ENCODE measurements around the gene ADGRB2. TPM values are rescaled to one million over a fixed set of nuclear protein-coding genes. Genes with fewer than 3 reads are reported as not detected.

ADGRB2 gene
- total and polyA plus RNA-seq, 2 of the 4 experiments (the other 2 are of a cell fraction), result 2.2 to 11.9 TPM

DNA sequence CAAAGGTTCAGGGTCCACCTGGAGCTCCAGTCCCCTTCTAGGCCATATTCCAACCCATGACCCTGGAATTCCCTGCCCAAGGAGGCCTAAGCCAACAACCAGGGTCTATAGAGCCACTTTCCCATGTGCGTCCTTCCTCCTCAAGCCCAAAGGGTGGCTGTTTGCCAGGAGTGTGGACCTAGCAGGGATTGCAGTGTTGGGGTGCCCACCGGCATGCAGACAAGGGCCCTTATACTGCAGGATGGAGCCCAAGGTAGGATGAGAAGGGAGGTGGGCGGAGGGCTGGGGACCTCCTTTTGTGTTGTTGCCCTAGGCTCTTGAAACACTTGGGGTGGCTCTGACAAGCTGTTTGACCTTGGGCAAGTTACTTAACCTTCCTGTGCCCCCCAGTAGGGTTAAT lies 19.7 kb upstream of the ADGRB2 start:
- Histone ChIP-seq H3K4me1 (ENCODE audit: control insufficient read depth, insufficient read depth, low read length) (peaks cover 10% of the 10 kb centered on the region), H4K20me1 (ENCODE audit: insufficient read depth, low read length) (no peaks in the 10 kb centered on the region), H3K23ac (ENCODE audit: low read depth, low read length) (no peak overlapping the region), H2BK15ac (ENCODE audit: low read depth, low read length) (no peak overlapping the region), H3K79me1 (ENCODE audit: low read depth in 1 of 2, low read length in 2 of 2) (peaks cover 0 to 9% of the 10 kb centered on the region in 2 experiments; a peak in 2 of 4 replicates), H3K14ac (replicated peaks; ENCODE audit: low read depth, low read length) (no peak overlapping the region), H3K18ac (ENCODE audit: low read depth, low read length) (no peak overlapping the region), H3K9me3 (ENCODE audit: control insufficient read depth, insufficient read depth, low read length) (no peaks in the 10 kb centered on the region), H3K4me2 (ENCODE audit: low read depth, low read length) (no peak overlapping the region), H2AFZ (replicated peaks; ENCODE audit: low read length, poor library complexity) (no peak overlapping the region), H4K91ac (ENCODE audit: insufficient read depth, low read depth, low read length) (no peak overlapping the region), H2AK5ac (ENCODE audit: low read depth, low read length) (no peak overlapping the region), H4K5ac (ENCODE audit: low read depth, low read length) (no peak overlapping the region), H3K9me1 (ENCODE audit: insufficient read depth, low read length) (peaks cover 9% of the 10 kb centered on the region), H2AK9ac (replicated peaks; ENCODE audit: low read depth, low read length, poor library complexity) (no peak overlapping the region), H3K56ac (ENCODE audit: extremely low read depth, insufficient read depth, low read length) (no peak overlapping the region), H3K4ac (ENCODE audit: low read depth, low read length) (no peak overlapping the region), H2BK20ac (ENCODE audit: low read depth, low read length) (no peak overlapping the region), H3K27me3 (ENCODE audit: control insufficient read depth, insufficient read depth, low read length) (no peaks in the 10 kb centered on the region), H3K36me3 (ENCODE audit: control insufficient read depth, insufficient read depth, low read length) (no peaks in the 10 kb centered on the region), H2BK5ac (ENCODE audit: low read depth, low read length, poor library complexity, severe bottlenecking) (no peak overlapping the region), H3K27ac (ENCODE audit: insufficient read depth, low read length) (no peak overlapping the region), H3K4me3 (ENCODE audit: insufficient read depth, low read depth, low read length) (no peak overlapping the region), H2BK120ac (ENCODE audit: low read depth, low read length) (no peak overlapping the region), H3K9ac (ENCODE audit: low read depth, low read length) (no peak overlapping the region), H4K8ac (ENCODE audit: low read depth in 2 of 2, low read length in 2 of 2) (no peak overlapping the region)
- ChIA-PET CTCF (no interaction called here), POLR2A (ENCODE audit: unreplicated experiment) (no interaction called here)
- dilution Hi-C loops (cut with HindIII; ENCODE audit: low sequenced_read_pairs, unreplicated experiment) (no loop called here), in situ Hi-C loops (cut with MboI; ENCODE audit: low sequenced_read_pairs) (no loop called here), intact Hi-C loops (cut with micrococcal nuclease) (no loop called here)
- BruUV-seq (replicated peaks), result no TSS peak
- 82% methylated on average over 2 of the region's 3 CpGs; no CpG with 5 or more reads in 1 of the 2 experiments for WGBS, 2 experiments (ENCODE audit: extremely low coverage in 2 of 2, insufficient read length in 1 of 2)
- ATAC-seq (ENCODE audit: low read depth) (no peak), DNase-seq (no peak)
- TF ChIP-seq POLR2A (IDR thresholded peaks at IDR 0.05; ENCODE audit: low read depth, low read length) (no peak), SMC3 (IDR thresholded peaks at IDR 0.05; ENCODE audit: low read depth, low read length) (no peak), FOS (IDR thresholded peaks at IDR 0.05; ENCODE audit: low read depth, low read length) (no peak), NFE2L2 (IDR thresholded peaks at IDR 0.05; ENCODE audit: low read depth, low read length) (no peak), CHD1 (IDR thresholded peaks at IDR 0.05; ENCODE audit: low read depth, low read length) (no peak), RCOR1 (IDR thresholded peaks at IDR 0.05; ENCODE audit: insufficient replicate concordance, low read length) (no peak), BHLHE40 (IDR thresholded peaks at IDR 0.05; ENCODE audit: low read depth, low read length) (no peak), MAFK (IDR thresholded peaks at IDR 0.05; ENCODE audit: low read depth, low read length) (no peak), MAZ (IDR thresholded peaks at IDR 0.05; ENCODE audit: borderline replicate concordance, low read depth, low read length) (no peak), RFX5 (IDR thresholded peaks at IDR 0.05; ENCODE audit: low read depth, low read length) (no peak), MXI1 (IDR thresholded peaks at IDR 0.05; ENCODE audit: borderline replicate concordance, low read depth, low read length) (no peak)
- TF ChIP-seq, protein P1, sequence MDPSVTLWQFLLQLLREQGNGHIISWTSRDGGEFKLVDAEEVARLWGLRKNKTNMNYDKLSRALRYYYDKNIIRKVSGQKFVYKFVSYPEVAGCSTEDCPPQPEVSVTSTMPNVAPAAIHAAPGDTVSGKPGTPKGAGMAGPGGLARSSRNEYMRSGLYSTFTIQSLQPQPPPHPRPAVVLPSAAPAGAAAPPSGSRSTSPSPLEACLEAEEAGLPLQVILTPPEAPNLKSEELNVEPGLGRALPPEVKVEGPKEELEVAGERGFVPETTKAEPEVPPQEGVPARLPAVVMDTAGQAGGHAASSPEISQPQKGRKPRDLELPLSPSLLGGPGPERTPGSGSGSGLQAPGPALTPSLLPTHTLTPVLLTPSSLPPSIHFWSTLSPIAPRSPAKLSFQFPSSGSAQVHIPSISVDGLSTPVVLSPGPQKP (IDR thresholded peaks at IDR 0.05; ENCODE audit: borderline replicate concordance, low read depth, low read length), result no peak
- TF ChIP-seq, protein P2, sequence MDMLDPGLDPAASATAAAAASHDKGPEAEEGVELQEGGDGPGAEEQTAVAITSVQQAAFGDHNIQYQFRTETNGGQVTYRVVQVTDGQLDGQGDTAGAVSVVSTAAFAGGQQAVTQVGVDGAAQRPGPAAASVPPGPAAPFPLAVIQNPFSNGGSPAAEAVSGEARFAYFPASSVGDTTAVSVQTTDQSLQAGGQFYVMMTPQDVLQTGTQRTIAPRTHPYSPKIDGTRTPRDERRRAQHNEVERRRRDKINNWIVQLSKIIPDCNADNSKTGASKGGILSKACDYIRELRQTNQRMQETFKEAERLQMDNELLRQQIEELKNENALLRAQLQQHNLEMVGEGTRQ (IDR thresholded peaks at IDR 0.05; ENCODE audit: low read depth, low read length), result no peak
- TF ChIP-seq, protein P3, sequence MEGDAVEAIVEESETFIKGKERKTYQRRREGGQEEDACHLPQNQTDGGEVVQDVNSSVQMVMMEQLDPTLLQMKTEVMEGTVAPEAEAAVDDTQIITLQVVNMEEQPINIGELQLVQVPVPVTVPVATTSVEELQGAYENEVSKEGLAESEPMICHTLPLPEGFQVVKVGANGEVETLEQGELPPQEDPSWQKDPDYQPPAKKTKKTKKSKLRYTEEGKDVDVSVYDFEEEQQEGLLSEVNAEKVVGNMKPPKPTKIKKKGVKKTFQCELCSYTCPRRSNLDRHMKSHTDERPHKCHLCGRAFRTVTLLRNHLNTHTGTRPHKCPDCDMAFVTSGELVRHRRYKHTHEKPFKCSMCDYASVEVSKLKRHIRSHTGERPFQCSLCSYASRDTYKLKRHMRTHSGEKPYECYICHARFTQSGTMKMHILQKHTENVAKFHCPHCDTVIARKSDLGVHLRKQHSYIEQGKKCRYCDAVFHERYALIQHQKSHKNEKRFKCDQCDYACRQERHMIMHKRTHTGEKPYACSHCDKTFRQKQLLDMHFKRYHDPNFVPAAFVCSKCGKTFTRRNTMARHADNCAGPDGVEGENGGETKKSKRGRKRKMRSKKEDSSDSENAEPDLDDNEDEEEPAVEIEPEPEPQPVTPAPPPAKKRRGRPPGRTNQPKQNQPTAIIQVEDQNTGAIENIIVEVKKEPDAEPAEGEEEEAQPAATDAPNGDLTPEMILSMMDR (conservative IDR thresholded peaks at IDR 0.05; ENCODE audit: low read depth, low read length), result no peak

All from IMR-90 (cell line).